NK-92 (cell line): ENCODE measurements around the gene NOS1AP.

Experiments used
- DNase-seq: peaks from one replicate; lab custom pipeline; 2025; ENCODE audit not compliant: unreplicated experiment; lab: John Stamatoyannopoulos, UW

Gene NOS1AP

DNA sequence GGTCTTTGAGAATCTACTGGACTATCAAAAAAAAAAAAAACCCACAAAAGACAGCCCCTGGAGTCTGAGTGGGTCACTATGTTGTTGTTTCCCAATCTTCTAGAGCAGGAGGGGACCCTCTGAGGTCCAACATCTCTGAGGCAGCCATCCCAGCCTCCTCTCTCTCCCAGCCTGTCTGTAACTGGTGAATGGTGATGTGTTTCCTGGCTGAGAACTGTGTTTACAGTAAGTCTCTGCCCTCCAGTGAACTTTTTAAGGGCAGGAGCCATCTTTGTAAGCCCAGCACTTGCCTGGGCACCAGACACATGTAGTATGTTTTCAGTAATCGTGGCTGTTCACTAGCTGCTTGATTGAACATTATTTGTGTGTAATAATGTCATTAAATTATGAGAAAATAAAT lies 221.5 kb downstream of the NOS1AP start:
- DNase-seq = no peak

DNA sequence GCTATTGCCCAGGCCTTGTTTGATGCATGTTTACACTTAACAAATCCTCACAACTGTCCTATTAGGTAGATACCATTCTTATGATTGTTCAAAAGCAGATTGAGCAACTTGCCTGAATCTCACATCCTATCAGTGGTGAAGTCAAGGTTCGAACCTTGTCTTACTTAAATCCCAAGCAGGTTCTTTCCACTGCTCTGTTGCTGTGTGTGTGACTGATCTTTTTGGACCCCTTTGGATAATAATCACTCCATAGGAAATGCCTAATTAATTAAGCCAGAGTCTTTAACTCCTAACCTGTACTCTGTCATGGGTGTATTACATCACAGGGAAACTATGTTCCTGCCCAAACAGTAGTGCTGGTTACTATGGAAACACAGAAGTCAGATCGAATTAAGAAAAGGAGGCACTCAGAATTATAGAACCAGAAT lies 222.9 kb downstream of the NOS1AP start:
- no peak for DNase-seq

DNA sequence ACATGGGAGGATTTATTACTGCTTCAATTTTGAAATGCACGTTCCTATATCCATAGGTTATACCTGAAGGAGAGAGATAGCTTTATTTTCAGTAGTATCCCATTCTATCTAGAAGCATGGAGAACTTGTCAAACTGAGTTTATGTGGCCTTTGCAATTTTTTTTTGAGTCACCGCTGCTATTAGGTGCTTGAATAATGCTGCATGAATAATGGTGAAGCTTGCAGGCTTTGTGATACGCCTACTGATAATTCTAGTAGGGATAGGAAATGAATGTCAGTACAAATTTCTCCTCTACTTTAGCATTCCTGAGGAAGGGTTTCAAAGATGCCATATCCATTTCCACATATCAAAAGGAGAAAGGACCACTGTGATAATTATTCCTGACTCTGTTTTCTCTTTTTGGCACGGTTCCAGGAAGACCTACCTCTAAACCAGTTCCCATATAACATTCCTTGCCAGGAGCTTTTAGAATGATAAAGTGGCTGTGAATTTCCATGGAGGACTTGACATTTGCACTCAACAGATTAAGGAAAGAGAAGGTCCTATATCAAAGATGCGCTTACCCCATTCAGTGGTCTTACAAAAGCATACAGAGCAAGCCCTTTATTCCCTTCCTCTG lies 223.7 kb downstream of the NOS1AP start:
- DNase-seq = no peak

DNA sequence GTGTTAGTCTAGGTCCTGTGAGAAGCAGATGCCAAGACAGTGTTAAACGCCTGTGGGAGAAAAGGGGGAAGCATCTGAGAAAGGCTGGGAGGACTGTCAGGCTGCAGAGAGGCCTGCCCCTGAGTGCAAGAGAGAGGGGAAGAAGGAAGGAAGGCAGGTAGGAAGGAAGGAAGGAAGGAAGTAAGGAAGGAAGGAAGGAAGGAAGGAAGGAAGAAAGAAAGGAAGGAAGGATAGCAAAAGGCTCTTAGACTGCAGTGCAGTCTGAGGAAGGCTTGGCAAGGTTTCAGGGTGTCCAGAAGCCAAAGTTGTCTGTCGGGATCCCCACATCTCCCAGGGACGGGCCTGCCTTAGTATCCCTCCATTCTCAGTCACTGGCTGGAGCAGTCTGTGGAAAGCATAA lies 224.5 kb downstream of the NOS1AP start:
- DNase-seq = no peak

DNA sequence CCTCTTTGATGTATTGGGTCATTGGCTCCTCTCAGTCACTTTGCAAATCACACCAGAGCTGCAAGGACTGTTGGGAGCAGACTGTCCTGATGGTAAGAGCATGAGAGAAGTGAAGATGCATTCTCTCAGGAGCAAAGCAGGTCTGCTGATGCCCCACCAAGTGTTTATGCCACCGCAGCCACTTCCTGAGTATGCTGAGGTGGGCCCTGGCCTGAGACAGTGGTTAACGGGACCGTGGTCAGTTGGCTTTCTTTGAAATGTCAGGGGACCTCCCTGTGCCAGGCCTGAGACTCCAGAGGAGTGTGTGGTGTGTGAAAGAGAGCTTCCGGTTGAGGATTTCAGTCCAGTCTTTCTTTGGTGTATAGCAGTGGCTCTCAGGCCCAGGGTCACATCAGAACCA lies 227.7 kb downstream of the NOS1AP start:
- peak; percentile 63 for DNase-seq

DNA sequence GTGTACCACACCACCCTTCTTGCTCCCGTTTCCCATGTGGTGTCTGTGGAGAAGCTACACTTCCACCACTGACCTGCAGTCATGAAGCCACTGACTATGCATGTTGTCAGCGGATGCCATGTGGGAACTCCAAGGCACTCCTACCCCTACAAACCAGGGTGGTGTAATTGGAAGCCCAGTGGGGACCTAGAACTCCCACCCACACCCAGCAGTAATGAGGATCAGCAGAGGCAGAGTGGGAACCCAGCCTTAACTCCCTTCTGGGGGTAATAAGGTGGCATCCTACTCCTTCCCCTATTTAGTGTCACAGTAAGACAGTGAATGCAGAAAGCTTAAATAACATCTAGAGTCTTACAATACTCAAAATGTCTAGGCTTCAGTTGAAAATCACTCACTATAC lies 228.8 kb downstream of the NOS1AP start:
- DNase-seq = no peak

DNA sequence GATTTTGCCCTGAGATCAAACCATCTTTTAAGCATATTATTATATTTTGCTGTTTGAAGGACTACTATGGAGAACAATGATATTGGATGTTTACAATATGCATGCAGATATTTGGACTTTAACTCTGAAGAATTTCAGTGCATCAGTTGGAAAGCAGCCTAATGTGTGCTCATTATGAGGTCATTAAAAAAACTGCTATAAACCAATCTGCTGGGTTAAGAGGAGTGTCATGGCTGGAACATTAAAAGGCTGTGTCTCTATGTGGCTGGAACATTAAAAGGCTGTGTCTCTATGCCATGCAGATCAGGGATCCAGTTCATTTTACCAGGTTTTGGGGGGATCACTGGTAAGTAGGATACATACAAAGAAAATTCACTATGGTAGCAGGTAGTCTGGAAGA lies 229.5 kb downstream of the NOS1AP start:
- DNase-seq = no peak

DNA sequence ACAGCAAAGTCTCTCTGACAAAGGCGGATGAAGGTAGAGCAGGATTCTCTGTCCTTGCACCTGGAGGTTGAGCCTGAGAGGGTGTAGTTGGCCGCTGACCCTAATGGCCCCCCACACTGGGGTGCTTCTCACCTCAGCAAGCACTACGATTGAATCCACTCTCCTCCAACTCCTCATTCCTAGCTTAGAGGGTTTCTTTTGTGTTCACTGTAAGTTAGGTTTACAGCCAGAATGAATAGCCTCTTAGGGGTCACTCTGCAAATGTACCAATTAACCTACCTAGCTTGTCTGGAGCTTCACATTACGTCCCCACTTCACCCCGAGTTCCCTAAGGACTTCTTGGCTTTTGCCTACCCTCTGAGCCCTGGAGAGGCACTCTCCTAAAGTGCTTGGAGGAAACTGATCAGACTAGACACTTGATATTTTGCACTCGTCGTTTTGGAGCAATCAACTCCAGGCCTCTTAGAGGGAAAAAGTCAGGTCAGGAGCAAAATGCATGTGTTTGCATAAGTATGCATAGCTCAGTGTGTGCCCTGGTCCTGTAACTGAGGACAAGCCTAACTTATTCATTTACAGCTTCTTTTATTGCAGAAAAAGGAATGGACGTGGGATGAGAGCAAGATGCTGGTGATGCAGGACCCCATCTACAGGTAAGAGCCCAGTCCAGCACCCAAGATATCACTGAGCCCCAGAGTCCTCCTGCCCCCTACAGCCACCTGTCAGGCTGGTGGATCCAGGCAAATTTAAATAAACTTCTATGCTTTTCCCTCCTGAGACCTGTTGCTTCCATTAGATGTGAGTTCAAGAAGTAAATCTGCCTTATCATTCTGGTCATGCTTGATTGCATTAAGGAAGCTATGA lies 230.8 kb downstream of the NOS1AP start:
- DNase-seq = no peak

DNA sequence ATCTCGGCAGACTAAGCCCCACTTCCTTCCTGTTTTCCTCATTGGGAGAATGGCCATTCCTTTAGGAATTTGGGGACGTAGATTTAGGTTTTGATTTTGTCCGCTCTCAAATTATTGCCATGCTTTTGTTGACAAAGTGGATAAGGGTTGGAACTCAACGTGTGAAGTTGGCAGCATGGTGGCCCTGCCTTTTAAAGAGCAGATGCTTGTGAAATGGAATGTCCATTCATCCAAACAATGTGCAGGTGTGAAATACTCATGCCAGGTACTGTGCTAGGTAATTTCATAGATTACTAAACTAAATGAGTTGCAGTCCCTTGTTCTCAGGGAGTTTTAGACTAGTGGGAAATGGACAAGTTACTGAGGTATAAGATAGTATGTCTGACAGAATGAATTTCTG lies 232.2 kb downstream of the NOS1AP start:
- DNase-seq = no peak

DNA sequence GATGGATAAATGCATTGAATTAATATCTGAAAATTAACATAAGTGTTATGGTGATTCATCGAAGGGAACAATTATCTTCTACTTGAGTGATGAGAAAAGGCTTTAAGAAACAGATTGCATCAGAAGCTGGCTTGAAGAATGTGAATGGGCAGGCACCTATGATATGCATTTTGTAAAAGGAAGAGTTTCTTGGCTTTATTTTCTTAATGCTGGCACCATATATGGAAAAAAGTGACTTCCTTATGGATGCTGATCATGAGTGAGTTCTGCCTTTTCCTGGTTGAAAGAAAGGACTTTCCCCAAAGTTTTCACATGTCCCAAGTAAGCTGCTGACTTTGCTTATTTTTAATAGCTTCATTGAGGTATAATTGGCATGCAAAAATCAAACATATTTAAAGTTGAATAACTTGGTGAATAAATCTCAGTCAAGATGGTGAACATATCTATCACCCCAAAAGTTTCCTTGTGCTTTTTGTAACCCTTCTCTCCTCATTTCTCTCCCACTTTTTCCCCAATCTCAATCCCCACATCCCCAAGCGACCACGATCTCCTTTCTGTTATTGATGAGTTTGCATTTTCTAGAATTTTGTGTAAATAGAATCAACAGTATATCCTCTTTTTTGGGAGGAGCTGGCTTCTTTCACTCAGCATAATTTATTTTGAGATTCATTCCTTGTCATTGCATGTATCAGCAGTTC lies 233.0 kb downstream of the NOS1AP start:
- no peak for DNase-seq

DNA sequence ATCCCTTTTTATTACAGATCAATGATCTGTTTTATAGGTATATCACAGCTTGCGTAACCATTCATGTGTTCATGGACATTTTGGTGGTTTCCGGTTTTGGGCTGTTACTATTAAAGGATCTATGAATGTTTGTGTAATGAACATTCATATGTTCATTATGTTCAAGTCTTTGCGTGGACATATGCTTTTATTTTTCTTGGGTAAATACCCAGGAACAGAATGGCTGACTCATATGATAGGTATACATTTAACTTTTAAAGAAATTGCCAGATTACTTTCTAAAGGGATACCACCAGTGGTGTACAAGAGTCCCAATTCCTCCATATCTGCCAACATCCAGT lies 233.5 kb downstream of the NOS1AP start:
- DNase-seq = no peak

DNA sequence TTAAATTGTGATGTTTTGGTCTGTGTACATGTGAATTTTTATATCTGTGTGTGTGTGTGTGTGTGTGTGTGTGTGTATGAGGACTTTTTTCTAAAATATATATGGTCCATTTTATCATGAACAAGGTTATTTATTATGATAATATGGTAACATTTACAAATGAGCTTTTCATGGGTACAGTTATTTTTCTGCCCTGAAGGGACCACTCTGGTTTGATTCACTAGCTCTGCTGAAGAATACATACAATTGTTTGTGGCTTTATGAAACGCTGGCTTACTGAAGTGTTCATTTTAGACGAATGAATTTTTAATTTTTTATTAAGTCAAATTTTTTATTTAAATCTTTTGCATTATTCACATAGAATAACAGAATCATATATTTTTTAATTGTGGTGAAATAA lies 235.2 kb downstream of the NOS1AP start:
- no peak for DNase-seq

DNA sequence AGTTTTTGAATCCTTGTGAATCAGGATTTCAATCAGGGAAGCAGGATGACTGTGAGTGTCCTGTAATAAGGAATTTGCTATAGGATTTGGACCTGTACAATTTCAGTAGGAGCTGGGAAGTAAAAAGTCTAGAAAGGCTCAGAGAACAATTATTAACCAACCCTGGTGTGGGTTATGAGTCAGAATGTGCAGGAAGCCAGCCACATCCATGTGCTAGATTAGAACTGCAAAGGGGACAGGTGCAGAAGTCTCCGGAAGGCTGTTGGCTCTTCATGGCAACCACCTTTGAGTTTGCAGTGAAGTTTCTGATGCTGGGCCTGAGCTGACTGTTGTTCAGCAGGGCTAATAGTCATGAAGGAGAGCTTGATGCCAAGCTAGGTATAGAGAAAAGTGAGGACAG lies 236.5 kb downstream of the NOS1AP start:
- DNase-seq = no peak

DNA sequence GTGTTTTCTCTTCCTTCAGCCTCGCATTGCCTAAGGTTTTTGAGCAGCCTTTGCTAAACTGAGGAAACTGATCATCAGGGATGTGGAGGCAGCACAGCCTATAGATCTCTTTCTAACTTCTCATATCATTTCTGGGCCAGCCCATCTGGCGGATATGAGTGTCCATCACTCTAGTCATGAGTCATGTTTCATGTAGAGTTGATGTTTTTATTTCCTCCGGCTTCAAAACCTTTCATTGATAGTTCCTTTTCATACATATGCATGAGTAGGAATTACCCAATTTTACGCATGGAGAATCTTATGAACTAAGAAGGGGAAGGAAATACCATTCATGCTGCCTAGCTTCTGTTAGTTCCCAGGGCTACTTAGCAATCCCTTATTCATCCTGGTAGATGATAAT lies 240.8 kb downstream of the NOS1AP start:
- DNase-seq = no peak

DNA sequence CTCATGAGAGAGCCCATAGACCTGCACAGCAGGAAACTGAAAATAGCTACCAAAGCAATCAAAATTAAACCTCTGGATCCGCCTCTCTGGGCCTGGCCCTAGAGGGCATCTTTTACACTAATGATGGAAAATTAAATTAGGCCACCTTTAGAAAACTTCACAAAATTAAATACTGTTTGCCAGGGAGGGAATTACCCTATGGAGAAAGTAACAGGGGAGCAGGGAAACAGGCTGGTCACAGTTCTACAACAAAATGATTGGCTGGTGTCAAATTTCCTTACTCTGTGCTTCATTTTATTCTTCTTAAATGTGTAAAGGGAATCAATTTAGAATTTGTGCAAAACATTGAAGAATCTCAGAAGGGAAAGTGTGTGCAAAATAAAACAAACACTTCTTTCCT lies 244.7 kb downstream of the NOS1AP start:
- no peak for DNase-seq

DNA sequence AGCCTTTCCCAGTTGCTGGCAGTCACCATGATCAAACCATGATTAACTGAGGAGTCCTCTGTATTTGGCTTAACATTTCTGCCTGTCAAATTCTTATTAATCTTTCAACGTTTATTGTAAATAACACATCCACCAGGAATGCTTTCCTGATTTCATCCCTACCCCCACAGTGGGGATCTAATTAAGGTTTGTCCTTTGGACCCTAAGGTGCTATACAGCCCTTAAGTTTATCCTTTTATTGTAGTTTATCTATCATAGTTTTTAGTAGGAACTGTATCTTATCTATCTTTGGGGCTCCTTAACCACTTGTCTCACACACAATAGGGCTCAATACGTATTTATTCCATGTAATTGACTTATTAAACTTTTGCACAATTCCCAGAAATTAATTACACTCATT lies 246.2 kb downstream of the NOS1AP start:
- no peak for DNase-seq

DNA sequence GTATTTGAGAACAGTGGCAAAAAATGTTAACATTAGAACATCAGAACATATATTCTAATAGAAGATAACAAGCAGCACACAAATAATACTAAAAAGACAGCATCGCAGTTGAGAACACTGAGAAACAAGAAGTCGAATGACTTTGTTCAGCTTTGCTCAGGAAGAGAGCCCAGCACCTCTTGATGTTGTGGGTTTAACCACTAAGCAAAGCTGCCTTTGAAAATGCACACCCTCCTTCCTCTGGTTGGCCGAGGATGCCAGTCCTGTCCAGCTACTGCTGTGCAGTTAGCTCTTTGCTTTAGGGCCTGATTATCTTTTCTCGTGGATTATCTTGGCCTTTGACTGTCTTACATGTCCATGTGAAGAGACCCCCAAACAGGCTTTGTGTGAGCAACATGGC lies 246.7 kb downstream of the NOS1AP start:
- no peak for DNase-seq

DNA sequence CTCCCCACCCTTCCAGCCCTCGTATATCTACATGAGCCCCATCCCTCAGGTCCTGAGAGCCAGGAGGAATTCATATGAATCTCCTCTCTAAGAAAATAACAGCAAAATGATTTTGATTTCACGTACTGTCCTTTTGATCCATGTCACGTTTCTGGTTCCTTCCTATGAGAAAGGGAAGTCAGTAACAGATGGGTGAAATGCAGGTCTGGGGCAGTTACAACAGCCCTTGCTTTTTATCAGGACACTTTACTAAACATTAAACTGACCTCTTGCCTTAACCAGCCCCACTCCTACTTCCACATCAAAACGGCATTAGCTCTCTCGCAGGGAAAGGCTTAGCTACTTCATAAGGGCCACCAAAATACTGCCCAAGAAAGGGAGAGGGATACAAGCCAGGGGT lies 248.1 kb downstream of the NOS1AP start:
- DNase-seq = no peak

DNA sequence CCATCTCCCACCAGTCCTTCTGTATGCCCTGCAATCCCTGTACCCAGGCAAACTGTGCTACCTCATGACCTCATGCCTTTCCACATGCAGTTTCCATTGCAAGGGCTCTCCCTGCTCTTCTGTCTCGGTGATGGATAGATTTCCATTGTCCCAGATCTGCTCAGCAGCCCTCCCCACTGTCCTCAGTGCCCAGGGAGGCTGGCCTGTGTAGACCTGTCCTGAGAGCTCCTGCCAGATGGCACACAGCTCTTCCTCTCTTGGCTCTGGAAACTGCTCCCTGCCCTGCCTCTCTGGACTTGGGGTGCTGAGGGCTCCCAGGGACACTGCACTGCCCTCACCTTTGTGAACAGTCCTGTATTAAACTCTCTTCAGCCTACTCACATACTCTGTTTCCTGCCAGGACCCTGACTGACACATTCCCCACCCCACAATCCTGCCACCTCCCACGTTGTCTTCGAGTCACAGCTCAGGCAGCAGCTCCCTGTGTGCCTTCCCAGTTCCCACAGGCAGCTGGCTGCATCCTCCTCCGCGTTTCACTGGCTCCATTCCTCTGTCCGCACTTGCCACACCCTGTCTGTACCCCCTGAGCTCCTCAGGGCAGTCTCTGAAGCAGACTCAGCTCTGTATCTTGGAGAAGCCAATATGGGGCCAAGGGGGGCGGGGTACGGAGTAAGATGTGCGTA lies 250.1 kb downstream of the NOS1AP start:
- DNase-seq = no peak

DNA sequence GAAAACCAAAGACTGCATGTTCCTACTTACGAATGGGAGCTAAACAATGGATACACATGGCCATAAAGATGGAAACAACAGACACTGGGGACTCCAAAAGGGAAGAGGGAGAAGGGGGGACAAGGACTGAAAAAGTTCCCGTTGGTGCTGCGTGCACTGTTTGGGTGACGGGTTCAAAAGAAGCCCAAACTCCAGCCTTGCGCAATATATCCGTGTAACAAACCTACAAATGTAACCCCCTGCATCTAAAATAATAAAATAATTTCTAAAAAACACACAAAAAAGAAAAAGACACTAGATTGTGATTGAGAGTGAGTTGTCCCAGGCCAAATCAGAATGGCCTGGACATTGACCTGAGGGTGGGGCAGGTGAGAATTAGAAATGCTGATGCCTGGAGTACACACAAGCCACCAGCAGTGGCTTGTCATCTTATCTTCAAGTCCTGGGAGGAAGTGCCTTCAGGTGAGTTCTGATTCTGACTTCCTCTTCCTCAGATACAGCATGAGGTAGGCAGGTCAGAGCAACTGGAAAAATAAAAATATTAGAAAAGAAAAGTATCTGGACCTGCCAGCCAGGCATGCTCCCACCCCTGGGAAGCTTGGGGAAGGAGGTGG lies 252.4 kb downstream of the NOS1AP start:
- no peak for DNase-seq

DNA sequence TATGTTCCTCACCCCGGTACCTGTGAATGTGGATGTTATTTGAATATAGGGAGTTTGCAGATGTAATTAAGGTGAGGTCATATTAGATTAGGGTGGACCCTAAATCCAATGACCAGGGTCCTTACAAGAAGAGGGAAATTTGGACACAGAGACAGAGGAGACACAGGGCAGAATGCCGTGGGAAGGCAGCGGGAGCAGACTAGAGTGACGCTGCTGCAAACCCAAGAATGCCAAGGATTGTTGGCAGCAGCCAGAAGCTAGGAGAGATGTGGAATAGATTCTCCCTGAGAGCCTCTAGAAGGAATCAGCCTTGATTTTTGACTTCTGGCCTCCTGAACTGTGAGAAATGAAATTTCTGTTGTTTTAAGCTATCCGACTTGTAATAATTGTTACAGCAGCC lies 253.5 kb downstream of the NOS1AP start:
- no peak for DNase-seq
